IPS-18a (cell line): Measurements from ENCODE around the gene JTB.
A peak's percentile ranks its signal among the peaks of the same experiment; 100 is the strongest.

Experiments
- H3K27ac ChIP-seq: one replicate; pipeline ENCODE4 v1.5.1; 2013; ENCODE audit warnings: low read length
- H3K27me3 ChIP-seq: one replicate; pipeline ENCODE4 v1.6.1; 2013; ENCODE audit warnings: mild to moderate bottlenecking, low read length; ENCODE audit not compliant: control insufficient read depth, insufficient read depth
- H3K36me3 ChIP-seq: one replicate; pipeline ENCODE4 v1.6.1; 2013; ENCODE audit warnings: low read depth, low read length; ENCODE audit not compliant: control insufficient read depth
- H3K4me1 ChIP-seq: one replicate; pipeline ENCODE4 v1.6.1; 2013; ENCODE audit warnings: low read depth, low read length; ENCODE audit not compliant: control insufficient read depth
- H3K4me3 ChIP-seq: one replicate; pipeline ENCODE4 v1.5.1; 2013; ENCODE audit warnings: low read length
- H3K9ac ChIP-seq: one replicate; pipeline ENCODE4 v1.6.1; 2013; ENCODE audit warnings: mild to moderate bottlenecking, low read length, moderate library complexity
- H3K9me3 ChIP-seq: one replicate; pipeline ENCODE4 v1.6.1; 2013; ENCODE audit warnings: low read depth, low read length; ENCODE audit not compliant: control insufficient read depth

JTB gene

GRCh38 chr1:153976819-153977249, 640 bp downstream of the JTB start:
- Histone ChIP-seq H3K9ac (peak overlapping the region; percentile 80), H3K4me1 (peaks cover 3% of the 10 kb centered on the region), H3K27ac (peak overlapping the region; percentile 3), H3K27me3 (no peaks in the 10 kb centered on the region), H3K9me3 (no peaks in the 10 kb centered on the region), H3K4me3 (peak overlapping the region; percentile 81), H3K36me3 (peaks cover 24% of the 10 kb centered on the region)

- no peak overlapping the region for H3K27ac ChIP-seq
- no peak overlapping the region for H3K9ac ChIP-seq
- peaks cover 8% of the 10 kb centered on the region for H3K4me1 ChIP-seq
- peaks cover 19% of the 10 kb centered on the region for H3K36me3 ChIP-seq
- H3K9me3 ChIP-seq: no peaks in the 10 kb centered on the region
- H3K4me3 ChIP-seq: no peak overlapping the region
- no peaks in the 10 kb centered on the region for H3K27me3 ChIP-seq
Measured at GRCh38 chr1:153973525-153973924, 3.9 kb downstream of the JTB start.

GRCh38 chr1:153973071-153973470, 4.4 kb downstream of the JTB start:
- no peak overlapping the region for H3K27ac ChIP-seq
- no peak overlapping the region for H3K4me3 ChIP-seq
- no peaks in the 10 kb centered on the region for H3K27me3 ChIP-seq
- peaks cover 10% of the 10 kb centered on the region for H3K4me1 ChIP-seq
- peaks cover 19% of the 10 kb centered on the region for H3K36me3 ChIP-seq
- H3K9ac ChIP-seq: no peak overlapping the region
- H3K9me3 ChIP-seq: no peaks in the 10 kb centered on the region

DNA sequence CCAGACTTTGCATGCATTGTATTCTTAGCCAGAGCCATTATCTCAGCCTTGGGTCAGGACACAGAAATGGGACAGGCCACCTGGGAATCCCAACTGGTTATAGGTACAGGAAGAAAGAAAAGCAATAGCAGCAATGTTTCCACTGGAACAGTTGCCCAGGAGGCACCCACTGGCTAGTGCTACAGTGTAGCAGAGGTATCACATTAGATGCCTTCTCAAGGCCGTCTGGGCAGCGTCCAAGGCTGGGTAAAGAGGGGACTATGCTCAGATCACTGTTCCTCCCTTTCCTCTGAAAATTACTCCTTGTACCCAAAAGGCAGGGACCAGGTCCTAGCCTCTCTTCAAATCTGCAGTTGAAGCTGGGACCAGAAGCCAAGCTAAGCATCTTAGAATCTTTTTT, 7.1 kb downstream of the JTB start:
- no peaks in the 10 kb centered on the region for H3K27me3 ChIP-seq

DNA sequence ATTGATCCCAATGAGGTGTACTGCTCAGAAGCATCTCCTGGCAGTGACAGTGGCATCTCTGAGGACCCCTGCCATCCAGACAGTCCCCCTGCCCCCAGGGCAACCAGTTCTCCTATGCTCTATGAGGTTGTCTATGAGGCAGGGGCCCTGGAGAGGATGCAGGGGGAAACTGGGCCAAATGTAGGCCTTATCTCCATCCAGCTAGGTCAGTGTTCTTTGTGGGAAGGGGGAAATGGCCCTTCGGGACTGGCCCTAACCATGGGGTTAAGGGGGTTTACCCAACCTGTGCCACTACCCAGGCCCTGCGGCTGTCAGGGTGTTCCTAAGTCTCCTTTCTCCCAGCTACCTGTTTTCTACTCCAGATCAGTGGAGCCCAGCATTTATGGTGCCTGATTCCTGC, 8.5 kb downstream of the JTB start:
- Histone ChIP-seq H3K36me3 (peaks cover 3% of the 10 kb centered on the region), H3K27me3 (no peaks in the 10 kb centered on the region), H3K27ac (no peak overlapping the region), H3K9me3 (no peaks in the 10 kb centered on the region), H3K4me1 (peaks cover 11% of the 10 kb centered on the region), H3K9ac (peak overlapping the region; percentile 95), H3K4me3 (peak overlapping the region; percentile 86)

More for the DNA sequence above, 7.1 kb downstream of the JTB start:
- Histone ChIP-seq H3K27ac (no peak overlapping the region), H3K36me3 (peaks cover 14% of the 10 kb centered on the region), H3K9me3 (no peaks in the 10 kb centered on the region), H3K4me1 (peaks cover 11% of the 10 kb centered on the region), H3K4me3 (no peak overlapping the region), H3K9ac (no peak overlapping the region)

- peaks cover 11% of the 10 kb centered on the region for H3K4me1 ChIP-seq
- peak overlapping the region; percentile 90 for H3K27ac ChIP-seq
- H3K36me3 ChIP-seq: no peaks in the 10 kb centered on the region
- H3K27me3 ChIP-seq: no peaks in the 10 kb centered on the region
- H3K4me3 ChIP-seq: peak overlapping the region; percentile 86
- peak overlapping the region; percentile 95 for H3K9ac ChIP-seq
- H3K9me3 ChIP-seq: no peaks in the 10 kb centered on the region
Measured at GRCh38 chr1:153968408-153968807, 9.1 kb downstream of the JTB start.

DNA sequence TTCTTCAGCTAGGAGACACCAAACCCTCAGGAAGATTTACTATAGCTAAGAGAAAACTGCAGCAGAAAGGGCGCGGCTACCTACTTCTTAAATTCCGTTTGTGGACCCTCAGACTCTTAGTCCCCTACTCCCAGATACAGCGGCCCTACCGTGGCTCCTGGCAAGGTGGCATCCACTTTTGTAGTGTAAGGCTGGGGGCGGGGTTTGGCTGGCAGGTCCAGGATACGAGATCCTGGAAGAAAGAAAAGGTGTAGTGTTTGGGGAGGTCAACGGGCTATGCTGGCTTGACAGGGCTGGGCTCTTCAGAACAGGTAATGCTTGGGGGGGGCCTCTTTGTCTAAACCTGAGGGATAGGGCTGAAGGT, 9.5 kb downstream of the JTB start:
- Histone ChIP-seq H3K9me3 (no peaks in the 10 kb centered on the region), H3K9ac (peak overlapping the region; percentile 95), H3K27me3 (no peaks in the 10 kb centered on the region), H3K4me3 (peak overlapping the region; percentile 86), H3K36me3 (no peaks in the 10 kb centered on the region), H3K27ac (peak overlapping the region; percentile 90), H3K4me1 (peaks cover 11% of the 10 kb centered on the region)

DNA sequence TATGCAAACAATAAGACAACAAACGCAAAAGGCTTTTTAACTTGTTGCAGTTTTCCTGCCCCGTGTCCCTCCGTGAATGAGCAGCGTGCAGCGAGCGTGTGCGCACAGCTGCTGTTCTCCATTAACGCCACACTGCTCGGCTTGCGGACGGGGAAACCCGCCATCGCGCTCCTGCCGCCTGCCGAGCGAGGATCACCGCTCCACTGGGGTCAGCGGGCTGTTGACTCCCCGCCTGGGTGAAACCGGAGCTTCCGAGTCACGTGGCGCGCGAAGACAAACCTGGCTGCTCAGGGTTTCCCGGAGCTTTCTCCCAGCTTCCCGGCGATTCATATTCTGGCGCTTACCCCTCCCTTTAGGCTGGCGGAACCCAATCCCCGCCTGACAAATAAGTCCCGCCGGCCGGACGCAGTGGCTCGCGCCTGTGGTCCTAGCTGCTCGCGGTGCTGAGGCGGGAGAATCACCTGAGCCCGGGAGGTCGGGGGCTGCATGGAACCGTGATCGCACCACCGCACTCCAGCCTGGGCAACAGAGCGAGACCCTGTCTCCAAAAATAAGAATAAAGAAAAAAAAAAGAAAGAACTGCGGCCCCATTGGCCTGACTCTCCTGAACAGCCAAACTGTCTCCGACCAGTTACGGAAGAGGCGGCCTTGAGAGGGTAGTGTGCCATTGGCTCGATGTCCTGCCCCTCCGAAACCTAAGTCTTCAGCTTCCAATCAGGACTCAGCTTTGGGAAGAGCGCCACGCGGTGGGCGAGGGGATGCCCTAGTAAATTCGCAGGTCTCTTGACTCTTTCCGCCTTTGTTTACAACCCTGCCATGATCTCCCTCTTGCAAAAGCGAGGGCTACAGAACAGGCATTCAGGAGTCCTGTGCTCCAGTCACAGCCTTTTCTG, 10.1 kb downstream of the JTB start, which contains the start of gene CREB3L4:
TSS of gene CREB3L4 (plus strand) at position 796 of the 893 bp plus-strand sequence. CDS start 624 bp downstream, outside the sequence.
- Histone ChIP-seq H3K9ac (peak within 1 kb of the TSS; percentile 95), H3K27me3 (no peaks in the 10 kb centered on the region), H3K4me3 (peak within 1 kb of the TSS; percentile 86), H3K9me3 (no peaks in the 10 kb centered on the region), H3K27ac (peak within 1 kb of the TSS; percentile 90), H3K36me3 (no peaks in the 10 kb centered on the region), H3K4me1 (peaks cover 11% of the 10 kb centered on the region)

DNA sequence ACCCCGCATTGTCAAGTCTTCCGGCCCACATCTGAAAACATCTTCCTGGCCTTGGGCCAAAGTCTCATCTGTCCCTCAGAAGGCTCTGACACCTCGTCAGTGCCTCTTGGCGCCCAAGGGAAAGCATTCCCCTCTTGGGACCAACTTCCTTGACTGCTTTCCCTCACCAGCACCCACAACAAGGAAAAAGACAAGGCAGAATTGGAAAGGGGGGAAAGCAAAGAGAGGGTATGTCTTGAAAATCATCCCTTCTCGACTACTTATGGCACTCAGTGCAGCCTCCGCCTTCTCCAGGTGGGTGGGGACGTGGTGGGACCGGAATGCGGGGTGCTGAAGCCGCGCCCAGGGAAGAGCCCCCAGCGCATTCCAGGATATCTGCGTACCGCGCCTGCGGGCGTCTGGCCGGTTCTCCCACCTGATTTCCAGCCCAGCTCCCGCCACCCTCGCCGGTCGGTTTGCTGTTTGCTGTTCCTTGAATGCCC, 13.6 kb downstream of the JTB start:
- peak overlapping the region; percentile 88 for H3K27ac ChIP-seq
- H3K4me3 ChIP-seq: peak overlapping the region; percentile 96
- no peaks in the 10 kb centered on the region for H3K9me3 ChIP-seq
- H3K36me3 ChIP-seq: peaks cover 20% of the 10 kb centered on the region
- H3K27me3 ChIP-seq: no peaks in the 10 kb centered on the region
- peak overlapping the region; percentile 95 for H3K9ac ChIP-seq
- peaks cover 19% of the 10 kb centered on the region for H3K4me1 ChIP-seq

- H3K4me1 ChIP-seq: peaks cover 12% of the 10 kb centered on the region
- H3K9me3 ChIP-seq: no peaks in the 10 kb centered on the region
- H3K27ac ChIP-seq: peak within 1 kb of the TSS; percentile 88
- H3K27me3 ChIP-seq: no peaks in the 10 kb centered on the region
- peaks cover 20% of the 10 kb centered on the region for H3K36me3 ChIP-seq
- peak within 1 kb of the TSS; percentile 95 for H3K9ac ChIP-seq
- peak within 1 kb of the TSS; percentile 96 for H3K4me3 ChIP-seq
Measured at GRCh38 chr1:153963030-153963849, 14.2 kb downstream of the JTB start, which contains the start of gene SLC39A1. SLC39A1 (minus strand) TSS chr1:153963537; CDS start chr1:153962715, 822 bp downstream.
